ENCODE results near the gene LUC7L2. TPM values are rescaled to one million over a fixed set of nuclear protein-coding genes. Genes with fewer than 3 reads are reported as not detected.

The LUC7L2 gene
- total RNA-seq, 3 donors from 2014 or later (not counting 1 experiment from before 2014, with no cell fraction given), result 183 to 192 (median 186) TPM

- H3K9me3 Mint-ChIP-seq, result no peaks in the 10 kb centered on the region
- intact Hi-C loops (cut with micrococcal nuclease), result no loop called here
- H3K9me3 ChIP-seq (ENCODE audit: control insufficient read depth, insufficient read depth, low read length), result no peaks in the 10 kb centered on the region
- no peak overlapping the region for H3K4me3 Mint-ChIP-seq
- DNase-seq, result no peak
- no peak overlapping the region for H3K27ac ChIP-seq (ENCODE audit: low read length)
- H3K27me3 ChIP-seq (ENCODE audit: control insufficient read depth, insufficient read depth, low read length), result no peaks in the 10 kb centered on the region
- no peaks in the 10 kb centered on the region for H3K27me3 Mint-ChIP-seq (ENCODE audit: low read depth in 2 of 2)
- ATAC-seq, result no peak
- no peak overlapping the region for H3K27ac Mint-ChIP-seq
- TF ChIP-seq CTCF (IDR thresholded peaks at IDR 0.05), result no peak
- H3K36me3 ChIP-seq (ENCODE audit: control insufficient read depth, insufficient read depth, low read length), result no peaks in the 10 kb centered on the region
- H3K4me1 Mint-ChIP-seq, result no peaks in the 10 kb centered on the region
- no peaks in the 10 kb centered on the region for H3K36me3 Mint-ChIP-seq
- WGBS (ENCODE audit: insufficient coverage), result 69% methylated on average over 2 of the region's 2 CpGs
- no peak overlapping the region for H3K4me3 ChIP-seq (ENCODE audit: low read length)
- no peaks in the 10 kb centered on the region for H3K4me1 ChIP-seq (ENCODE audit: control insufficient read depth, insufficient read depth, low read length)
These were observed 31.3 kb upstream of the LUC7L2 start for GRCh38 chr7:139328375-139328774.

GRCh38 chr7:139329119-139329518, 30.6 kb upstream of the LUC7L2 start:
- Mint-ChIP-seq H3K4me3 (no peak overlapping the region), H3K27me3 (ENCODE audit: low read depth in 2 of 2) (no peaks in the 10 kb centered on the region), H3K9me3 (no peaks in the 10 kb centered on the region), H3K36me3 (no peaks in the 10 kb centered on the region), H3K27ac (no peak overlapping the region), H3K4me1 (no peaks in the 10 kb centered on the region)
- H3K27ac ChIP-seq (ENCODE audit: low read length), result no peak overlapping the region
- 80% methylated on average over 2 of the region's 2 CpGs for WGBS (ENCODE audit: insufficient coverage)
- no peaks in the 10 kb centered on the region for H3K4me1 ChIP-seq (ENCODE audit: control insufficient read depth, insufficient read depth, low read length)
- no peaks in the 10 kb centered on the region for H3K36me3 ChIP-seq (ENCODE audit: control insufficient read depth, insufficient read depth, low read length)
- DNase-seq, result no peak
- H3K27me3 ChIP-seq (ENCODE audit: control insufficient read depth, insufficient read depth, low read length), result no peaks in the 10 kb centered on the region
- TF ChIP-seq CTCF (IDR thresholded peaks at IDR 0.05), result no peak
- ATAC-seq, result no peak
- no peaks in the 10 kb centered on the region for H3K9me3 ChIP-seq (ENCODE audit: control insufficient read depth, insufficient read depth, low read length)
- intact Hi-C loops (cut with micrococcal nuclease), result no loop called here
- no peak overlapping the region for H3K4me3 ChIP-seq (ENCODE audit: low read length)

DNA sequence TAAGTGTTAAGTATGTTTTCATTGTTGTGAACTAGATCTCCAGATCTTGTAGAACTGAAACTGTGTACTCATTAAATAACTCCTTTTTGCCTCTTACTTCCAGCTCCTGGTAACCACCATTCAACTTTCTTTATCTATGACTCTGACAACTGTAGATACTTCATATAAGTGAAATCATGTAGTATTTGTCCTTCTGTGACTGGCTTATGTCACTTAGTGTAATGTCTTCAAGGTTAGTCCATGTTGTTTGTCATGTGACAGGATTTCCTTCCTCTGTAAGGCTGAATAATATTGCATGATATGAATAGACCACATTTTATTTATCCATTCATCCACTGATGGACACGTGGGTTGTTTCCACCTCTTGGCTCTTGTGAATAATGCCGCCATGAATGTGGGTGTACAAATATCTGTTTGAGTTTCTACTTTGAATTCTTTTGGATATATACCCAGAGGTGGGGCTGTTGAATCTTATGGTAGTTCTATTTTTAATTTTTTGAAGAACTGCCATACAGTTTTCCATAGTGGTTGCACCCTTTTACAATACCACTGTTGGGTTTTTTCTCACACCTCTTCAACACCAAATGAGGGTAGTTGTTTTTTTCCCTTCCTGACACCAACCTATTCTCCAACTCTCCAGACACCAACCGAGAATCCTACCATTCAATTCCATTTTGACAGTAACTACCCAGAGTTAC, 29.2 kb upstream of the LUC7L2 start:
- ATAC-seq (no peak), DNase-seq (no peak)
- H3K9me3 ChIP-seq (ENCODE audit: control insufficient read depth, insufficient read depth, low read length), result no peaks in the 10 kb centered on the region
- intact Hi-C loops (cut with micrococcal nuclease), result no loop called here
- H3K27me3 ChIP-seq (ENCODE audit: control insufficient read depth, insufficient read depth, low read length), result no peaks in the 10 kb centered on the region
- no peak for TF ChIP-seq CTCF (IDR thresholded peaks at IDR 0.05)
- H3K4me3 Mint-ChIP-seq, result no peak overlapping the region
- WGBS (ENCODE audit: insufficient coverage), result 100% methylated on average over 3 of the region's 3 CpGs
- H3K36me3 ChIP-seq (ENCODE audit: control insufficient read depth, insufficient read depth, low read length), result no peaks in the 10 kb centered on the region
- H3K27ac ChIP-seq (ENCODE audit: low read length), result no peak overlapping the region
- no peak overlapping the region for H3K4me3 ChIP-seq (ENCODE audit: low read length)
- no peaks in the 10 kb centered on the region for H3K9me3 Mint-ChIP-seq
- H3K36me3 Mint-ChIP-seq, result no peaks in the 10 kb centered on the region
- H3K4me1 ChIP-seq (ENCODE audit: control insufficient read depth, insufficient read depth, low read length), result no peaks in the 10 kb centered on the region
- H3K27me3 Mint-ChIP-seq (ENCODE audit: low read depth in 2 of 2), result peaks cover 0 to 5% of the 10 kb centered on the region in 2 donors
- H3K4me1 Mint-ChIP-seq, result no peaks in the 10 kb centered on the region
- H3K27ac Mint-ChIP-seq, result no peak overlapping the region
